AG09319 (cell line): ENCODE measurements around the gene NPIPA1.
"Not testable (repeated sequence)": the region's sequence is repeated elsewhere in the genome, so short reads cannot be mapped to it uniquely, and the experiment has no call there.

Source experiments
- DNase-seq: peaks from one replicate; pipeline ENCODE4 v3.0.0-alpha.2; 2010; ENCODE audit warnings: low read depth; ENCODE audit errors: extremely low read depth

Gene NPIPA1

GRCh38 chr16:14989291-14990281, 52.3 kb downstream of the NPIPA1 start:
- DNase-seq, result not testable (repeated sequence)

- DNase-seq, result not testable (repeated sequence)
These were observed 56.3 kb downstream of the NPIPA1 start for GRCh38 chr16:14993277-14994151.

GRCh38 chr16:14996702-14997101, 59.5 kb downstream of the NPIPA1 start:
- not testable (repeated sequence) for DNase-seq

GRCh38 chr16:14998300-14998699, 61.1 kb downstream of the NPIPA1 start:
- not testable (repeated sequence) for DNase-seq

GRCh38 chr16:14999845-15000244, 62.6 kb downstream of the NPIPA1 start:
- DNase-seq, result not testable (repeated sequence)
